ENCODE measurements around the gene TAF4B. TPM values are rescaled to one million over a fixed set of nuclear protein-coding genes. Genes with fewer than 3 reads are reported as not detected.

TAF4B gene
- total and polyA plus RNA-seq, 5 donors: 0.81 to 2.1 (median 1.8) TPM

Other genes starting within 250 kb of the TAF4B start
- 10 to 100 TPM; 36.7 to 41.9 (median 40.0) TPM for gene SS18, start 135.8 kb upstream of the TAF4B start, total RNA-seq
- gene SS18, start 135.8 kb upstream of the TAF4B start, polyA plus RNA-seq: 24.6 TPM
- gene PSMA8, start 92.6 kb upstream of the TAF4B start, total RNA-seq: not detected
- 0.05 TPM for gene PSMA8, start 92.6 kb upstream of the TAF4B start, polyA plus RNA-seq

All from right cardiac atrium (tissue), 5 donors.